Measurements from ENCODE around the gene IFT172.
"Not testable (repeated sequence)": the region's sequence is repeated elsewhere in the genome, so short reads cannot be mapped to it uniquely, and the experiment has no call there.

The IFT172 gene, protein sequence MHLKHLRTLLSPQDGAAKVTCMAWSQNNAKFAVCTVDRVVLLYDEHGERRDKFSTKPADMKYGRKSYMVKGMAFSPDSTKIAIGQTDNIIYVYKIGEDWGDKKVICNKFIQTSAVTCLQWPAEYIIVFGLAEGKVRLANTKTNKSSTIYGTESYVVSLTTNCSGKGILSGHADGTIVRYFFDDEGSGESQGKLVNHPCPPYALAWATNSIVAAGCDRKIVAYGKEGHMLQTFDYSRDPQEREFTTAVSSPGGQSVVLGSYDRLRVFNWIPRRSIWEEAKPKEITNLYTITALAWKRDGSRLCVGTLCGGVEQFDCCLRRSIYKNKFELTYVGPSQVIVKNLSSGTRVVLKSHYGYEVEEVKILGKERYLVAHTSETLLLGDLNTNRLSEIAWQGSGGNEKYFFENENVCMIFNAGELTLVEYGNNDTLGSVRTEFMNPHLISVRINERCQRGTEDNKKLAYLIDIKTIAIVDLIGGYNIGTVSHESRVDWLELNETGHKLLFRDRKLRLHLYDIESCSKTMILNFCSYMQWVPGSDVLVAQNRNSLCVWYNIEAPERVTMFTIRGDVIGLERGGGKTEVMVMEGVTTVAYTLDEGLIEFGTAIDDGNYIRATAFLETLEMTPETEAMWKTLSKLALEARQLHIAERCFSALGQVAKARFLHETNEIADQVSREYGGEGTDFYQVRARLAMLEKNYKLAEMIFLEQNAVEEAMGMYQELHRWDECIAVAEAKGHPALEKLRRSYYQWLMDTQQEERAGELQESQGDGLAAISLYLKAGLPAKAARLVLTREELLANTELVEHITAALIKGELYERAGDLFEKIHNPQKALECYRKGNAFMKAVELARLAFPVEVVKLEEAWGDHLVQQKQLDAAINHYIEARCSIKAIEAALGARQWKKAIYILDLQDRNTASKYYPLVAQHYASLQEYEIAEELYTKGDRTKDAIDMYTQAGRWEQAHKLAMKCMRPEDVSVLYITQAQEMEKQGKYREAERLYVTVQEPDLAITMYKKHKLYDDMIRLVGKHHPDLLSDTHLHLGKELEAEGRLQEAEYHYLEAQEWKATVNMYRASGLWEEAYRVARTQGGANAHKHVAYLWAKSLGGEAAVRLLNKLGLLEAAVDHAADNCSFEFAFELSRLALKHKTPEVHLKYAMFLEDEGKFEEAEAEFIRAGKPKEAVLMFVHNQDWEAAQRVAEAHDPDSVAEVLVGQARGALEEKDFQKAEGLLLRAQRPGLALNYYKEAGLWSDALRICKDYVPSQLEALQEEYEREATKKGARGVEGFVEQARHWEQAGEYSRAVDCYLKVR (N-terminal part only)

DNA sequence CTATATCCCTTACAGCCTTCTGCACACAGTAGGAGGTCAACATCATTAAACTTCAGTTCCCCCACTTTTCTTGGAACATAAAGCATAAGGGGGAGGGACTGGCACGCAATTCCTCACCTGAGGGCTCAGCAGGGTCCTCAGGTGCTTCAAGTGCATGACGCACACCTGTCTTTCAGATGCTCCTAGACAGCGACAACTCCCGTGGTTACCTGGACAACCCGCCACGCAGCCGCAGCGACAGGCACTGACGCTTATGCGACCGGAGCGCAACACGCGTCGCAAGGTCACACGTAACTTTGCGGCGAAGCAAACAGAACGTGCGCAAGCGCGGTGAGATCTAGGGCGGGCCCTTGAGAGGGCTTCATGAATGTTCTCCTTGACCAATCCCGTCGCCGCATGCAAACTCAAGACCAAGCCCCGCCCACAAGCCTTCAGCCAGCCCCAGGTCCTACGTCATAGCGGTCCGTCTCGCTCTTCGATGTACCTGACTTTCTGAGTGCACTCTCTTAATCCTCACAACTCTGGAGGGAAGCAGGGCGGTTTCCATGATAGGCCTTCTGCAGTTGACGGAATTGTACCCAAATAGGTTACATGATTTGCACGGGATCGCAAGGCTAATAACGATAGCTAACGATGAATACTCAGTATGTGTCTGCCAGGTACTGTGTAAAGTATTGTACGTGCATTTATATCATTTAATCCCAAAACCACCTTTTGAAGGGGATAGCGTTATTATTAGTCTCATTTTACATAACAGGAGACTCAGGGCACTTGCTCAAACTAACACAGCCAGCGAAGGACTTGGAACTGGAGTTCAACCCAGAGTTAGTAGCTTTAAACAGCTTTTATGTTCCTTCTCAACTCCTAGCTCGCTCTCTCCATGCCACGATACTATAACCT lies at the start of gene IFT172:
Gene IFT172 (minus strand): TSS at position 246 of the 900 bp plus-strand sequence. CDS start 90 bp downstream, at position 156.
- peaks cover 22% of the 10 kb centered on the region for H3K4me1 Mint-ChIP-seq
- H3K36me3 Mint-ChIP-seq: no peaks in the 10 kb centered on the region
- H3K9me3 Mint-ChIP-seq: no peaks in the 10 kb centered on the region
- DNase-seq: peak; percentile 100
- peaks cover 28% of the 10 kb centered on the region for H3K27me3 Mint-ChIP-seq
- H3K27ac Mint-ChIP-seq: peak within 1 kb of the TSS; percentile 88
- CTCF ChIA-PET: no interaction called here
- H3K4me3 Mint-ChIP-seq: peak within 1 kb of the TSS; percentile 81

DNA sequence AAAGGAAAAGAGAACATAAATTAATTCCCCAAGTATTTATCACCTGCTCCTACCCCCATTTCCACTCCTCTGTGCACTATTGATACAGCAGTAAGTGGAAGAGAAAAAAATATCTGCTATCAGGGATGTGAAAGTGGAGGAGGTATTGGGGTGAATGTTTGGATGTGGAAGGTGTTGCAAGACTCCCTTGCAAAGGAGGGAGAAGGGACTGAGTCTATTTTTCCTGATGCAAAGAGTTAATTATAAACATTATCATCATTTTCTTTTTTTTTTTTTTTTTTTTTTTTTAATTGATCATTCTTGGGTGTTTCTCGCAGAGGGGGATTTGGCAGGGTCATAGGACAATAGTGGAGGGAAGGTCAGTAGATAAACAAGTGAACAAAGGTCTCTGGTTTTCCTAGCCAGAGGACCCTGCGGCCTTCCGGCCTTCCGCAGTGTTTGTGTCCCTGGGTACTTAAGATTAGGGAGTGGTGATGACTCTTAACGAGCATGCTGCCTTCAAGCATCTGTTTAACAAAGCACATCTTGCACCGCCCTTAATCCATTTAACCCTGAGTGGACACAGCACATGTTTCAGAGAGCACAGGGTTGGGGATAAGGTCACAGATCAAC lies 49.4 kb upstream of the IFT172 start:
- H3K4me3 Mint-ChIP-seq, H3K4me1 Mint-ChIP-seq, CTCF ChIA-PET, H3K9me3 Mint-ChIP-seq, H3K27ac Mint-ChIP-seq, H3K36me3 Mint-ChIP-seq, DNase-seq: not testable (repeated sequence)
- H3K27me3 Mint-ChIP-seq: peaks cover 28% of the 10 kb centered on the region

DNA sequence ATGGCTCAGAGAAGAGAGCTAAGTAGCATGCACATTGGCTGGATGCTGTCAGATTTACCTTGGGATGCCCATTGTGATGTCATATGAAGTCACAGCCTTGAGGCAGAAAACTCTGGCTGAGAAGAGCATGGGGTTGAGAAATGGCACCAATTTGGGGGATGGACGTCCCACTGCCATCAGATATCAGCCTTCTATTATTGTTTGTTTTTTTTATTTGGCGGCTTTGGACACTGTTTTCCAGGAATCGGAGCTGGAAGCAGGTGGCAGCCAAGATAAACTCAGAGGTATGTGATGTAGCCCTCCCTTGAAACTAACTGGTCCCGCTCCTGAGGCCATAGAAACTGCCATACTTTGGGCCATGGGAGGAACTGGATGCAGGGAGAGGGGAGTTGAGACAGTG lies 47.7 kb upstream of the IFT172 start:
- Mint-ChIP-seq H3K36me3 (no peaks in the 10 kb centered on the region), H3K4me1 (no peaks in the 10 kb centered on the region), H3K27ac (no peak overlapping the region), H3K4me3 (no peak overlapping the region), H3K27me3 (peaks cover 27% of the 10 kb centered on the region), H3K9me3 (no peaks in the 10 kb centered on the region)
- CTCF ChIA-PET: no interaction called here
- no peak for DNase-seq

- Mint-ChIP-seq H3K4me3 (no peak overlapping the region), H3K27me3 (peaks cover 26% of the 10 kb centered on the region), H3K4me1 (no peaks in the 10 kb centered on the region), H3K27ac (no peak overlapping the region), H3K36me3 (no peaks in the 10 kb centered on the region), H3K9me3 (no peaks in the 10 kb centered on the region)
- CTCF ChIA-PET: no interaction called here
- DNase-seq: no peak
Observed at GRCh38 chr2:27531983-27532382, 42.4 kb upstream of the IFT172 start.

DNA sequence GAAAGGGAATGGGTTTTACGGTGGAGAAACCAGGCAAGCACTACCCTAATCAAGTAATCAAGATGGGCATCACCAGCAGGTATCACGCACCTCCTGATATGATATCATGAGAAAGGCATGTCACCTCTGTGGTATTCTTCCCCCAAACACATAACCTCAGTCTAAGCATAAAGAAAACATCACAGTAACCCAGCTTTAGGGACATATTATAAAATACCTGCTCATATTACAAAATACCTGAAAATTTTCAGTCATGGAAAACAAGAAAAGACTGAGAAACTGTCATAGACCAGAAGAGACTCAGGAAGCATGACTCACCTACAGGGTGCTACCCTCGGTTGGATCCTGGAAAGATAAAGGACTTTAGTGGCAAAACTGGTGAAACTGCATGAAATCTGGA lies 37.6 kb upstream of the IFT172 start:
- Mint-ChIP-seq H3K27me3 (peaks cover 19% of the 10 kb centered on the region), H3K4me1 (no peaks in the 10 kb centered on the region), H3K9me3 (no peaks in the 10 kb centered on the region), H3K4me3 (no peak overlapping the region), H3K36me3 (no peaks in the 10 kb centered on the region), H3K27ac (no peak overlapping the region)
- no peak for DNase-seq
- CTCF ChIA-PET: no interaction called here

DNA sequence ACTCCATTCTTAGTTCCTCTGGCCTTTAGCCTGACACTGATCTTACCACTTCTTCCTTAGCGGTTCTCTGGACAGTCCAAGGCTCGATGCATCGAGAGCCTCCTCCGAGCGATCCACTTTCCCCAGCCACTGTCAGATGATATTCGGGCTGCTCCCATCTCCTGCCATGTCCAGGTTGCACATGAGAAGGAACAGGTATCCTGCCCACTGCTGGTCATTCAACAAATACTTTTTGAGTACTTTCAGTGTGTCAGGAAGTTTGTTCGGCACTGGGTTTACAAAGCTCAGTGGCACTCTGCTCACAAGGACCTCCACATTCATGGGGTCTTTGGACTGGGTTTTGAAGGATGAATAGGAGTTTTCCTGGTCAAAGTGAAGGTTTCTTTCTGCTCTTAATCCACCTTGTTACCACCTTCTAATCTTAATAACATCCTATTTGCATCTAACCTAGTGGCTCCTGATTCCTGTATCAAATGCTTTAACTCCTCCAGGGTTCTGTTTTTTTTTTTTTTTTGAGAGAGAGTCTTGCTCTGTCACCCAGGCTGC lies 32.9 kb upstream of the IFT172 start:
- no peak overlapping the region for H3K27ac Mint-ChIP-seq
- H3K9me3 Mint-ChIP-seq: no peaks in the 10 kb centered on the region
- no peak for DNase-seq
- H3K36me3 Mint-ChIP-seq: no peaks in the 10 kb centered on the region
- peaks cover 13% of the 10 kb centered on the region for H3K27me3 Mint-ChIP-seq
- H3K4me1 Mint-ChIP-seq: no peaks in the 10 kb centered on the region
- CTCF ChIA-PET: no interaction called here
- no peak overlapping the region for H3K4me3 Mint-ChIP-seq

GRCh38 chr2:27520316-27520715 lies 30.8 kb upstream of the IFT172 start:
- Mint-ChIP-seq H3K4me3 (no peak overlapping the region), H3K36me3 (no peaks in the 10 kb centered on the region), H3K27me3 (peaks cover 11% of the 10 kb centered on the region), H3K4me1 (no peaks in the 10 kb centered on the region), H3K27ac (no peak overlapping the region), H3K9me3 (no peaks in the 10 kb centered on the region)
- DNase-seq: no peak
- CTCF ChIA-PET: no interaction called here

GRCh38 chr2:27518782-27519113 lies 29.2 kb upstream of the IFT172 start:
- DNase-seq: no peak
- Mint-ChIP-seq H3K4me1 (no peaks in the 10 kb centered on the region), H3K4me3 (no peak overlapping the region), H3K27me3 (peaks cover 11% of the 10 kb centered on the region), H3K27ac (no peak overlapping the region), H3K36me3 (no peaks in the 10 kb centered on the region), H3K9me3 (no peaks in the 10 kb centered on the region)
- CTCF ChIA-PET: no interaction called here

DNA sequence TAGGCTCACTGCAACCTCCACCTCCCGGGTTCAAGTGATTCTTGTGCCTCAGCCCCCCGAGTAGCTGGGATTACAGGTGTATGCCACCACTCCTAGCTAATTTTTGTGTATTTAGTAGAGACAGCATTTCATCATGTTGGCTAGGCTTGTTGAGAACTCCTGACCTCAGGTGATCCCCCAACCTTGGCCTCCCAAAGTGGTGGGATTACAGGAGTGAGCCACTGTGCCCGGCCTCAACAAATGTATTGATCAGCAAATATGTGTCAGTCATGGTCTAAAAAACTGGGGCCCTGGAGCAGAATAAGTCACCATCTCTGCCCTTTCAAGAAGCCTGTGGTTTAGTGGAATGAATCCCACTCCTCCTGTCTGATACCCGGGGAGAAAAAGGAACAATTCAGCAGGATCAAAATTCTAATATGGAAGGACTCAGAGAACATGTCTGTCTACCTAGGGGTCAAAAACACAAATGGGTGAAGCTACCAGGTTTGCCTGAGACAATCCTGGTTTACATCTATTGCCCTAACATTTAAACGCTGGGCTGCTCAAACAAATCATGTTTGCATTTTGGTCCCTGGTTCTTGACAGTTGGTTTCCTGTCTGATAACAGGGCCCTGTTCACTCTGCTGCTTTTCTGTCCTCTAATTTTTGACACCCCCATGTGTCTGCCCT lies 28.7 kb upstream of the IFT172 start:
- Mint-ChIP-seq H3K27ac (no peak overlapping the region), H3K9me3 (no peaks in the 10 kb centered on the region), H3K36me3 (no peaks in the 10 kb centered on the region), H3K4me1 (no peaks in the 10 kb centered on the region), H3K27me3 (peaks cover 13% of the 10 kb centered on the region), H3K4me3 (no peak overlapping the region)
- CTCF ChIA-PET: no interaction called here
- DNase-seq: no peak

GRCh38 chr2:27509326-27509725 lies 19.8 kb upstream of the IFT172 start:
- Mint-ChIP-seq H3K36me3 (no peaks in the 10 kb centered on the region), H3K4me3 (no peak overlapping the region), H3K27ac (no peak overlapping the region), H3K27me3 (peaks cover 32% of the 10 kb centered on the region), H3K9me3 (no peaks in the 10 kb centered on the region), H3K4me1 (no peaks in the 10 kb centered on the region)
- no peak for DNase-seq
- CTCF ChIA-PET: no interaction called here

- DNase-seq: no peak
- CTCF ChIA-PET: no interaction called here
- H3K9me3 Mint-ChIP-seq: no peaks in the 10 kb centered on the region
- H3K4me1 Mint-ChIP-seq: no peaks in the 10 kb centered on the region
- H3K27ac Mint-ChIP-seq: no peak overlapping the region
- no peak overlapping the region for H3K4me3 Mint-ChIP-seq
- peaks cover 27% of the 10 kb centered on the region for H3K27me3 Mint-ChIP-seq
- H3K36me3 Mint-ChIP-seq: no peaks in the 10 kb centered on the region
Observed at GRCh38 chr2:27507293-27507692, 17.8 kb upstream of the IFT172 start.

DNA sequence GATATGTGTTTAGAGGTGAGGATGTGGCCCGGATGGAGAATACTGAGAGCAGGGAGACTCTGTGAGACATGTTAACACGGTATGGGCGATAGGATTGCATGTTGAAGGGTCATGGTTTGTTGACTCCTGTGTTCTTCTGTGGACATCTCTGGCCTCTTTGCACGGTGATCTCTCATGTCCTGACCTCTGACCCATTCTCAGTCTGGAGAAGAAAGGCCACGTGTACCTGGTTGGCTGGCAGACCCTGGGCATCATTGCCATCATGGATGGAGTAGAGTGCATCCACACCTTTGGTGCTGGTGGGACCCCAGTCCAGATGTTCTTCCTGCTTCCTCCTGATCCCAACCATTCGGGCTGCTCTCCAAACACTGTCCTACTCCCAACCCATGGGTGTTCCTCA lies 17.0 kb upstream of the IFT172 start:
- Mint-ChIP-seq H3K4me3 (no peak overlapping the region), H3K9me3 (no peaks in the 10 kb centered on the region), H3K27ac (no peak overlapping the region), H3K36me3 (no peaks in the 10 kb centered on the region), H3K4me1 (no peaks in the 10 kb centered on the region), H3K27me3 (peaks cover 27% of the 10 kb centered on the region)
- CTCF ChIA-PET: no interaction called here
- no peak for DNase-seq

DNA sequence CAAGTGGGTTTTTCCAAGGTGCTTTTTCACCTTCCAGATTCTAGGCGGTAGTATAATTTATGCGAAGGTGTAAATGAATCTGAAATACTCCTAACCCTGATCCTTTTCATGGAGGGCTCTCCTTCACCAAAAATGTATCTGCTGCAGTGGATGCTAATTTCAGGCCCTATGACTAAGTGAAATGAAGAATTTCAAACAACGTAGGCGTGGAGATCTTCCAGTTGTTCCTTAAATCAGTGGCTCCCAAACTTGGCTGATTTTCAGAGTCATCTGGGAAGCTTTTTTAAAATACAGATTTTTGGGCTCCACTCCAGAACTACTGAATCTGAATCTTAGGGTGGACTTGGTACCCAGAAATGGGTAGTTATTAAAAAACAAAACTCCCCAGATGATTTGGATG lies 12.6 kb upstream of the IFT172 start:
- peaks cover 40% of the 10 kb centered on the region for H3K27me3 Mint-ChIP-seq
- H3K27ac Mint-ChIP-seq: no peak overlapping the region
- CTCF ChIA-PET: no interaction called here
- DNase-seq: no peak
- no peak overlapping the region for H3K4me3 Mint-ChIP-seq
- no peaks in the 10 kb centered on the region for H3K4me1 Mint-ChIP-seq
- H3K9me3 Mint-ChIP-seq: no peaks in the 10 kb centered on the region
- H3K36me3 Mint-ChIP-seq: no peaks in the 10 kb centered on the region
